Measurements from ENCODE around the gene GPI. TPM values are rescaled to one million over a fixed set of nuclear protein-coding genes. Genes with fewer than 3 reads are reported as not detected.

Gene GPI
- total and polyA plus RNA-seq, 2 of the 8 experiments (the other 6 are each of a cell fraction or from before 2014, with no cell fraction given), result 171 to 360 TPM

DNA sequence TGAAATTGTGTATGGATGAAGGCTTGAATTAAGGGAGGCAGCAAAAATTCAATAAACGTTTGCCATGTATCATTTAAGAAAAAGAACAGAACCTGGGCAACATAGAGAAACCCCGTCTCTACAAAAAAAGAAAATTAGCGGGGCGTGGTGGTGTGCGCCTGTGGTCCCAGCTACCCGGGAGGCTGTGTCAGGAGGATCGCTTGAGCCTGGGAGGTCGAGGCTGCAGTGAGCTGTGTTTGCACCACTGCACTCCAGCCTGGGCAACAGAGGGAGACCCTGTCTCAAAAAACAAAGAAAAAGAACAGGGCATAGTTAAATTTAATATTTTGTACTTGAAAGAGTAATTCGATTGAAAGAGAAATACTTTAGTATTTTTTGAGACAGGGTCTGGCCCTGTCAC is 64.6 kb downstream of the GPI start (continued):
- TF ChIP-seq RXRA (IDR thresholded peaks at IDR 0.05; ENCODE audit: insufficient read depth, low read depth, low read length) (no peak), HDAC6 (IDR thresholded peaks at IDR 0.05; ENCODE audit: low read depth, low read length) (no peak)
